Immature natural killer cell (primary cell): ENCODE results near the gene DLG2. TPM values are rescaled to one million over a fixed set of nuclear protein-coding genes. Genes with fewer than 3 reads are reported as not detected.

Experiments used
- DNase-seq, 3 donors: peaks; one replicate each; pipeline ENCODE4 v3.0.0; 2022; ENCODE audit warnings: mixed read lengths in 1 of 3
- H3K27ac Mint-ChIP-seq, 6 donors: one replicate each; pipeline ENCODE4 v1.8.0; 2020; ENCODE audit warnings: mixed read lengths in 6 of 6, mild to moderate bottlenecking in 5 of 6, inconsistent platforms in 4 of 6, moderate library complexity in 3 of 6
- H3K27me3 Mint-ChIP-seq, 3 donors: one replicate each; pipeline ENCODE4 v1.8.0; 2020 to 2021; ENCODE audit warnings: low read depth in 3 of 3, mild to moderate bottlenecking in 3 of 3, mixed read lengths in 3 of 3, moderate library complexity in 3 of 3, inconsistent platforms in 1 of 3
- H3K36me3 Mint-ChIP-seq, 3 donors: one replicate each; pipeline ENCODE4 v1.8.0; 2020; ENCODE audit warnings: mixed read lengths in 3 of 3, inconsistent platforms in 2 of 3, mild to moderate bottlenecking in 2 of 3
- H3K4me1 Mint-ChIP-seq, 2 donors: one replicate each; pipeline ENCODE4 v1.8.0; 2020; ENCODE audit warnings: inconsistent platforms in 2 of 2, mild to moderate bottlenecking in 2 of 2, mixed read lengths in 2 of 2, moderate library complexity in 1 of 2
- H3K4me3 Mint-ChIP-seq, 5 donors: one replicate each; pipeline ENCODE4 v1.8.0; 2020; ENCODE audit warnings: mild to moderate bottlenecking in 5 of 5, mixed read lengths in 5 of 5, inconsistent platforms in 3 of 5, moderate library complexity in 3 of 5
- H3K9me3 Mint-ChIP-seq, 6 donors: one replicate each; pipeline ENCODE4 v1.8.0; 2020; ENCODE audit warnings: mild to moderate bottlenecking in 6 of 6, mixed read lengths in 6 of 6, inconsistent platforms in 4 of 6, moderate library complexity in 3 of 6
- polyA plus RNA-seq, 3 donors: library from polyadenylated mRNA; unstranded; fragments of 300-500 nt; fragmentation: Illumina TruSeq; gene quantifications; one replicate each; pipeline ENCODE4 v1.2.3, GENCODE V29; 2021

Gene DLG2
- polyA plus RNA-seq, 3 donors from 2014 or later, result 0.57 to 1.9 (median 1.2) TPM

DNA sequence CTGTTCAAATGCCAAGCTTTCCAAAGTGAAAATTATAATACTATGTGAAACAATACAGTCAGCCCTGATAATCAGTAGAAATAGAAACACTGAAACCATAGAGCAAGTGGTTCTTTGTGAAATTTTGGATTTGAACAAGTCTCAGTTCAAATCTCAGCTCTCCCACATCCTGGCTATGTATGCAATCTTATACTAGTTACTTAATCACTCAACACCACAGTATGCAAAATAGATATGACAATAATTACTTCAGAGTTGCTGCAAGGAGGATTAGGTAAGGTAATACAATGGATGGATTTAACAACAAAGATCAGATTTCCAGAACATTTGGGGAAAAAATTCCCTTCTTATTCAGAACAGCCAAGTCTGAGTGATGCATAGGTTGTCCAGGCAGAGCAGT is 1489.2 kb downstream of the DLG2 start:
- Mint-ChIP-seq H3K36me3 (no peaks in the 10 kb centered on the region), H3K4me3 (no peak overlapping the region), H3K27me3 (peaks cover 0 to 2% (median 0%) of the 10 kb centered on the region in 3 donors), H3K4me1 (no peaks in the 10 kb centered on the region), H3K9me3 (peaks cover 5 to 25% (median 12%) of the 10 kb centered on the region in 6 donors), H3K27ac (no peak overlapping the region)
- no peak for DNase-seq

DNA sequence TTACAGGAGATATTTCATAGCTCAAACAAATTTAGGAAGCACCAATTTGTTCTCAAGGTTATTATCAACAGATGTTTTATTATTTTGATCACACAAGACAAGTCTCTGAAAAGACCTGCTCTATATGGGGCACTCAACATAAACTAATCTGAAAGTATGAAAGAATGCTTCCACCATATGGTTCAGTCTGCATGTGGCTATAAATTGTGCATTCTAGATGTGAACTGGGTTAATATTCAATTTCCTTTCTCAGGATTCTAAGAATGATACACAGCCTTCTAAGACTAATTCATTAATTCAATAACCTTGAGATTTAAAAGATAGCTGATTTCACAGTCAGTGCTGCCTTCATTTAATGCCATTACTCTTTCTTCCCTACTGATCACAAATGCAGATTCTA is 1489.6 kb downstream of the DLG2 start:
- Mint-ChIP-seq H3K27ac (no peak overlapping the region), H3K4me3 (no peak overlapping the region), H3K9me3 (peaks cover 5 to 24% (median 11%) of the 10 kb centered on the region in 6 donors), H3K4me1 (no peaks in the 10 kb centered on the region), H3K36me3 (no peaks in the 10 kb centered on the region), H3K27me3 (peaks cover 0 to 2% (median 0%) of the 10 kb centered on the region in 3 donors)
- no peak for DNase-seq

DNA sequence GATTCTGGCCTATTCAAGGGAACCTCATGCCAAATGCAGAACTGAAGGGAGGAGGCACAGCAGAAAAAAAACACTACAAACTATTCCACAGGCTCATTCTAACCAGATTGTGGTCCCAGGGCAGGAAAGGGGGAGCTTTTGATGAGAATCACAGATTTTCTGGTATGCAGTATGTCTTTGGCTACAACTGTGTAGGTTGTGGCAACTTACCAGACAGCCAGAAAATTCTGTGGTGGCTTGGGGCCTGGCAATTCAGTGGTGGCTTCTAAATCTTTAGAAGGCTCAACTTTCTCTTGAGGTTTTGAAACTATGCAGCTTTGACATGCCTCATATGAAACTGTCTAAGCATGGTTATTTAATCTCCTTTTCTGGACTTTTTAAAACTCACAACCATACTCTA is 1490.2 kb downstream of the DLG2 start:
- no peak overlapping the region for H3K4me3 Mint-ChIP-seq
- H3K9me3 Mint-ChIP-seq, result peaks cover 5 to 24% (median 9%) of the 10 kb centered on the region in 6 donors
- H3K27ac Mint-ChIP-seq, result no peak overlapping the region
- no peaks in the 10 kb centered on the region for H3K4me1 Mint-ChIP-seq
- peaks cover 0 to 2% (median 0%) of the 10 kb centered on the region in 3 donors for H3K27me3 Mint-ChIP-seq
- DNase-seq, result no peak
- H3K36me3 Mint-ChIP-seq, result no peaks in the 10 kb centered on the region

DNA sequence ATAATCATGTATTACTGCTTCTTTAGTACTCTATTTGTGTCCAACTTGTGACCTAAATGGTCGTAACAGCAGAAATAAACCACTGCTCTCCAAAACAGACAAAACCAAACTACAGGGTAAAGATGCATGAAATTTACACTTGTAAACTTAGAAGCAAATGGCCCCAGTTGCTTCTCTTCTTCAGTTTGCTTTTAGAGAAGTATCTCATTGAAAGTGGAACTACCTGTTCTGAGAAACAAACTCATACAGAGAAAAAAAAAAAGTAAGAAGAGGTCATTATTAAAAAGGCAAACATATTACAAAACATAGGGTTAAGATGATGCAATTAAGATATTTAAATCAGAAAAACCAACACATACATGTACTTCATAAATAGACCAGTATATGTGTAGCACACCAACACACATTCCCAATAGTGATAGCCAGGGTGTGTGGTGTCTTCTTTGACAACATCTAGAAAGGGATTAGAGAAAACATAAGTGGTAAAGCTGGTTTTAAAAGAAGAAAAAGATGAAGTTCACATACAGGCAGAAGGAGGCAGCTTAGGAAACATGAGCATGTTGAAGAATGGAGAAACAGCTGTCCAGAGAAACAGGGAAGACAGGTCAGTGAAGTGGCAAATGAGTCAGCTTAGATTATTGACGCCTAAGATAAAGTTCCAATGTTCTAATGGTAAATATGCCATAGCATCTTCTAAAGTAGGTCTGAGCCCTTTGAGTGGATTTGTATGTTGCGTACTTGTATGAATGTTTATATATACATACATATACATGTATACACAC is 1496.3 kb downstream of the DLG2 start:
- DNase-seq, result no peak
- Mint-ChIP-seq H3K27ac (no peak overlapping the region), H3K4me3 (no peak overlapping the region), H3K4me1 (no peaks in the 10 kb centered on the region), H3K36me3 (no peaks in the 10 kb centered on the region), H3K9me3 (peaks cover 8 to 30% (median 12%) of the 10 kb centered on the region in 6 donors), H3K27me3 (peaks cover 0 to 4% (median 2%) of the 10 kb centered on the region in 3 donors)

DNA sequence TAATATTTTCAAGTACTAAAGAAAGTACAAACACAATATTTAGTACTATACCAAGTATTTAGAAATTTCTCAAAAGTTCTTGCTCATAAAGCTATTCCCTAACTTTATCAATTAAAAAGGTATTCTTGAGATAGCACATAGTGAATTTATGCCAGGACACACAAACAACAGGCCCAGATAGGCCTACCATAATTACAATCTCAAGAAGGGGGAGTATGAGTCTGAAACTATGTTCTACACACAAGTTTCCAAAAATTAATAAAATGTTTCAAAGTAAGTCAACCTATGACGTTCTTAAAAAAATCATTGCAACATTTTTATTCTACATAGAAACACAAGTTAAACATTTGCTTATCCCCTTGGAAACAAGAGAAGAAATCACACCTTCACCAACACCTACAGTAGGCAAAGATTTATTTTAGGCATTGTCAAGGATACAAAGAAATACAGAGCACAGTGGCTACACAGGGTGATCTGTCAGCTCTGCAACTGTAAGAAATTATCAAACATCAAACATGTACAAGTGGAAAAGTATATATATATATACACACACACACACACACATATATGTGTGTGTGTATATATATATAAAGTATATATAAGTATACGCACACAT is 1497.1 kb downstream of the DLG2 start:
- Mint-ChIP-seq H3K36me3 (no peaks in the 10 kb centered on the region), H3K27me3 (peaks cover 0 to 4% (median 2%) of the 10 kb centered on the region in 3 donors), H3K4me3 (no peak overlapping the region), H3K27ac (no peak overlapping the region), H3K4me1 (no peaks in the 10 kb centered on the region), H3K9me3 (peaks cover 4 to 30% (median 9%) of the 10 kb centered on the region in 6 donors)
- DNase-seq, result no peak

DNA sequence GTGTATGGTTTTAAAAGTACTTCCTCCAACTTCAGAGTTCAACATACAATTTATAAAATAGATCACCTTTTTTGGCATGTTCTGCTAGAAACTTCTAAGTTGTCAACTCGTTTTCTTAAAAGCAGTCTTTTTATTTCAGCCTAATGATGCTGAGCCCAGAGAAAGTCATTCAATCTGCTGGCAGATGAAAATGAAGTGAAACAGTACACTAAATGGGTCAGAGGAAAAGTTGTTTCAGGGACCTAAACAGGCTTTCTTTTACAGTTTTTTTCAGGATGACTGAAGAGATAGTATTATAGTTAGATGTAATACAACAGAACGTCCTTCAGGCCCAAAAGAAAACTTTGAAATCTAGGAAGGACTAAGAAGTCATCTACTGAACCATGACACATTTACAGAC is 1498.3 kb downstream of the DLG2 start:
- Mint-ChIP-seq H3K9me3 (peaks cover 4 to 37% (median 10%) of the 10 kb centered on the region in 6 donors), H3K4me1 (no peaks in the 10 kb centered on the region), H3K27ac (no peak overlapping the region), H3K36me3 (no peaks in the 10 kb centered on the region), H3K4me3 (no peak overlapping the region), H3K27me3 (peaks cover 0 to 4% (median 4%) of the 10 kb centered on the region in 3 donors)
- no peak for DNase-seq

DNA sequence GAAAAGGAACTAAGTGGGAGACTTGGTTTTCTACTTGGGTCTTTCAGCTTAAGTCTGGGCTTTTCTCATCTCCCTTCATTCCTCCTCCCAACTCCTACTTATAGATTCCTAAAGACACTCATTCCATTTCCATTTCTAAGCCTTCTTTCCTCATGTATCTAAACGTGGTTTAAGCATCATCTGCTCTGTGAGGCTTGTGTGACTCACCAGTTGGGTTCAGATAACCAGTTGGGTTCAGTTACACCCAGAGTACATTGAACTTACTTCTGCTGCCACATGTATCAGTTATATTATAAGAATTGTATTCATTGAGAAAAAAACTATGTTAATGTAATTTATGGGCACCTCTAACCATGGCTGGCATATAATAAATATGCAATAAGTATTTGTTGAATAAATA is 1509.8 kb downstream of the DLG2 start:
- Mint-ChIP-seq H3K27ac (no peak overlapping the region), H3K4me3 (no peak overlapping the region), H3K27me3 (peaks cover 0 to 2% (median 0%) of the 10 kb centered on the region in 3 donors), H3K9me3 (peaks cover 3 to 24% (median 9%) of the 10 kb centered on the region in 6 donors), H3K36me3 (no peaks in the 10 kb centered on the region), H3K4me1 (no peaks in the 10 kb centered on the region)
- DNase-seq, result no peak

DNA sequence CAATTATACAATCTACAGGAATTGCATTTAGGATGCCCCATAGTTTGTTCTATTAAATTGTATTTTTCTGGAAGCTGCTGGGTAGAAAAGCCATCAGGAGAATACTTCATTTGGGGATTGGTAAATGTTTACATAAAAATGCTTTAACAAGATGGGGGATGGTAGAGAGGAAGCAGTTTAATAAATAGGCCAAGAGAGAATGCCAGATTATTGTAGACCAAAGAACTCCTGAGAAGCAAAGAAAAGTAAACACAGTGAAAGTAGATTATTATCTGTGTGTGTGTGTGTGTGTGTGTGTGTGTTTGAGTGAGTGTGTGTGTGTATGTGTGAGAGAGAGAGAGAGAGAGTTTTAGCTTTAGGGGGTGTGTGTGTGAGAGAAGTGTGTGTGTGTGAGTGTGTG is 1520.6 kb downstream of the DLG2 start:
- Mint-ChIP-seq H3K27ac (no peak overlapping the region), H3K4me1 (no peaks in the 10 kb centered on the region), H3K36me3 (no peaks in the 10 kb centered on the region), H3K4me3 (no peak overlapping the region), H3K9me3 (peaks cover 0 to 28% (median 9%) of the 10 kb centered on the region in 6 donors), H3K27me3 (no peaks in the 10 kb centered on the region)
- no peak for DNase-seq

DNA sequence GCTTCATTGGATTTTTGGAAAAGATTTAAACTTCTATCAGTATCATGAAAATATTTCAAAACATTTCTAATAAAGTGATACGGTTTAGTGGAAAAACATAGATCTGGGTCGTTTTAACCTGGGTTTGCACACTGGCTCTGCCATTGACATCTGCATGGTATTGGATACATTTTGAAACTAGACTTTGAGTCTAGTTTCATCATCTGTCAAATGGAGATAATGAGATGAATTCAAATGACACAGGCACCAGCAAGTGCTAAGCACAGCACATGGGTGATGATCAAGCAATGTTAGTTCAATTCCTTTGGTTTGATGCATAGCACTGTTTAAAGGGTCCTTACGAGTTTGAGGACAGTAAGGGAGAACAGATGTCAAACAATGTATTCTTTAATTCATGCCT is 1522.0 kb downstream of the DLG2 start:
- H3K4me1 Mint-ChIP-seq, result no peaks in the 10 kb centered on the region
- no peak overlapping the region for H3K27ac Mint-ChIP-seq

DNA sequence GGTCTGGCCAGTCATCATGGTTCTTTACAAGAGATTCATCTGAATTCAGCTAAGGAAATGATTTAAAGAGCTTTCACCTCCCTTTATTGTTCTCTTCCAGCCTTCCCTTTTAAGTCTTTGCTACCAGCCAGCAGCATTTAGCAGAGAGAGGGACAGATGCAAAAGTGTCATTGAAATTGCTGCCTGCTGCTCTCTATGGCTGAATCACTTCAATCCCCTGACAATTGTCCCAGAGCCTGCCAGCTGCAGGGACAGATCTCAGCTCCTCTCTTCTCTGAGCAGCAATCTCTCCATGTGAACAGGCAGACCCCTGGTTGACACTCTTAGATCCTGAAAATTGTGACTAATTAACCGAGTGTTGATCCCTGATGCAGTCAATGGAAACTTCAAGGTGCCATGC is 1524.0 kb downstream of the DLG2 start:
- no peak overlapping the region for H3K27ac Mint-ChIP-seq
- no peak for DNase-seq
- H3K4me3 Mint-ChIP-seq, result no peak overlapping the region
- peaks cover 0 to 32% (median 11%) of the 10 kb centered on the region in 6 donors for H3K9me3 Mint-ChIP-seq
- no peaks in the 10 kb centered on the region for H3K36me3 Mint-ChIP-seq
- no peaks in the 10 kb centered on the region for H3K27me3 Mint-ChIP-seq
- no peaks in the 10 kb centered on the region for H3K4me1 Mint-ChIP-seq

More for the DNA sequence above, 1522.0 kb downstream of the DLG2 start:
- no peaks in the 10 kb centered on the region for H3K27me3 Mint-ChIP-seq
- no peak for DNase-seq
- no peaks in the 10 kb centered on the region for H3K36me3 Mint-ChIP-seq
- no peak overlapping the region for H3K4me3 Mint-ChIP-seq
- peaks cover 0 to 25% (median 7%) of the 10 kb centered on the region in 6 donors for H3K9me3 Mint-ChIP-seq

DNA sequence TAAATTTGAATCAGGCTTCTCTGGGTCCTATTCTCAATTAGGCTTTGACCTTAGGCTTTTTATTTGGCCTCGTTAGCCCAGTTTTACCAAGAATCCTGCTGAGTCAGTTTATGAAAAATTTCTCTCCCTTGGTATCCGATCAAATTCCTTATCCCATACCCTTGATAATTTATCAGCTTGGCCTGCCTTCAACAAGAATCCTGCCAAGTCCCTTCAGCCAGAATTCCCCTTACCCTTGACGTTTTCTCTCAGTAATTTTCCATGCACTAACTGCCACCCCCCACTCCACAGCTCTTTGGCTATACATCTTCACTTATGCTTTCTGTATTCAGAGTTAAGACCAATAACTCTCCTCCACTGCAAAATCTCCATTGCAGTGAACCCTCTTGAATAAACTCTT is 1530.0 kb downstream of the DLG2 start:
- Mint-ChIP-seq H3K9me3 (peaks cover 4 to 25% (median 16%) of the 10 kb centered on the region in 6 donors), H3K27ac (no peak overlapping the region), H3K4me1 (no peaks in the 10 kb centered on the region), H3K4me3 (no peak overlapping the region), H3K27me3 (no peaks in the 10 kb centered on the region), H3K36me3 (no peaks in the 10 kb centered on the region)
- no peak for DNase-seq

DNA sequence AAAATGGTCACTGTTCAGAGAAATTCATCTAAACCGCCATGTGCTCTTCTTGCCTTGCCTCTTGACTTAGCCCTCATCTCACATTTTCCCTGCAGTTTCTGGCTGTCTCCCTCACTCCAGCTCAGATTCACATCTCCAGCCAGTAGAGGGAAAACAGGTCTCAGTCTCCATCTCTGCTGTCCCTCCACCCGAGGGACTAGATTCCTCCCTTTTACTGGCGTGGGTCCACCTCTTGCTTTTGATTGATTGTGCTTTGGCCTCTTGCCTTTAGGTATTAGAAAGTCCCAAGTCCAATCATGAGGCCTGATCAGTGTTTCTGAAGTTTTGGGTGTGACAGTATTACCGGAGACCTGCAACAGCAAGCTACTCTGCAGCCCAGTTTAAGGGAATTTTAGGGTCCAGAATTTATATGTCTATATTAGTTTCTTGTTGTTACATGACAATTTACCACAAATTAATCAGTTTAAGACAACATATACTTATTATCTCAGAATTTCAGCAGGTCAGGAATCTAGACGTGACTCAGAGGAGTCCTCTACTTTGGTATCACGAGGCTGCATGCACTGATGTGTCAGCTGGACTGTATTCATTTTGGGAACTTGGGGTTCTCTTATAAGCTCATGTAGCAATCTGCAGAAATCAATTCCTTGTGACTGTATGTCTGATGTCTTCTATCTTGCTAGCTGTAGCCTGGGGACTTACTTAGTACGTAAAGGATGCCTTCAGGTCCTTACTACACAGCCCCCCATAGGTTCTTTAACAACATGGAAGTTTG is 1535.7 kb downstream of the DLG2 start:
- Mint-ChIP-seq H3K4me3 (no peak overlapping the region), H3K27ac (no peak overlapping the region), H3K36me3 (peaks cover 0 to 3% (median 0%) of the 10 kb centered on the region in 3 donors), H3K27me3 (no peaks in the 10 kb centered on the region), H3K9me3 (peaks cover 3 to 41% (median 15%) of the 10 kb centered on the region in 6 donors), H3K4me1 (no peaks in the 10 kb centered on the region)
- DNase-seq, result no peak

DNA sequence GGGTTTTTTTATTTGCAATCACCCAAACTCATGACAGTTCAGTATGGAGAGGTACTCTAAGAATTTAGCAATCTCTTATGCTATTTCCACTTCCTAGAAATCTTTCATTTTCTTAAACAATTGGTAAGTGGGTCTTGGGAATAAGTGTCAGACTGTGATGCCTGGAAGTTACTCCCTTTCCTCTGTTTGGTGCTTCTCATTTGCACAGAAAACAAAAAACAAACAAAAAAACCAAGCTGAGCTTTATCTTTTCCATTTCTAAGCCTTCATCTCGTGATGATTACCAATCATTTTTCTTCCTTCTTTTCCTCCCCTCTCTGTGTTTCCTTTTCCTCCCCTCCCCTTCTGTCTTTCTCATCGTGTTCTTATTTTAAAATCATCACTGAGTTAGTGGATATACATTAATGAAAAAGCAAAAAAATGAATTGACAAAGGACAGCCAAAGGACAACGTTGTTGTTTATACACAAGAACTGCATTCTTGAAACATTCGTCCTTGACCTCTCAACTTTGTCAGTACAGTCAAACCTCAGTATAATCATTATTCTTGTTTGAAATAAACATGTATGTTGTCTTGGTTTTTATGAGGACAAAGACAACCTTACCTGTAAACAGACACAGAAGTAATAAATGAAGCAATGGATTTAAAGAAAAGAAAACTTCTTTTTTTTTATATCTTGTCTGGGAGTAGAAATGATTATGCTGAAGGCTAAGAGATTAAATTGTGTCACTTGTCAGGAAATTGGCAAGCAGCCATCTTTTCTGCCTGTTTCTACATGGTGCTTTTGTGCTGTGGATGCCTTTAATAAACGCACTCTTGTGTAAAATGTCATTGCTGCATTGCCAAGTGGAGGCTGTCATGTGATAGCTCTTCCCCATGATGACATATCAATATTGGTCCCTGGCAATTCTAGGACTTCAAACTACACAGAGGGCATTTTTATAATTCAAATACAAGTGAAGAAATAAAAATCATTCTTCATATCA is 1537.8 kb downstream of the DLG2 start:
- Mint-ChIP-seq H3K4me1 (no peaks in the 10 kb centered on the region), H3K4me3 (no peak overlapping the region), H3K27ac (no peak overlapping the region), H3K27me3 (no peaks in the 10 kb centered on the region), H3K9me3 (peaks cover 6 to 41% (median 14%) of the 10 kb centered on the region in 6 donors), H3K36me3 (peaks cover 0 to 3% (median 0%) of the 10 kb centered on the region in 3 donors)
- DNase-seq, result no peak
